ENCODE measurements around the gene MST1R.

- TF ChIP-seq POLR2A (IDR thresholded peaks at IDR 0.05; ENCODE audit: low read depth, low read length) (no peak), TAF1 (IDR thresholded peaks at IDR 0.05; ENCODE audit: low read depth, low read length) (no peak), POLR2AphosphoS5 (IDR thresholded peaks at IDR 0.05; ENCODE audit: low read depth, low read length) (no peak)
Measured at GRCh38 chr3:49911611-49912010, 7.9 kb upstream of the MST1R start.
